NCI-H146 treated with DMSO at 0.1 percent for 48 hours (cell line): ENCODE measurements around the gene C1GALT1C1.
"Not testable (repeated sequence)": the region's sequence is repeated elsewhere in the genome, so short reads cannot be mapped to it uniquely, and the experiment has no call there.

ENCODE experiments used
- DNase-seq: peaks from one replicate; lab custom pipeline; 2025; ENCODE audit not compliant: unreplicated experiment; lab: John Stamatoyannopoulos, UW

C1GALT1C1 gene

GRCh38 chrX:120629667-120630537, at the start of gene C1GALT1C1:
Gene C1GALT1C1 (minus strand): TSS chrX:120630054. CDS start chrX:120627166, 2,888 bp downstream.
- peak; percentile 98 for DNase-seq

DNA sequence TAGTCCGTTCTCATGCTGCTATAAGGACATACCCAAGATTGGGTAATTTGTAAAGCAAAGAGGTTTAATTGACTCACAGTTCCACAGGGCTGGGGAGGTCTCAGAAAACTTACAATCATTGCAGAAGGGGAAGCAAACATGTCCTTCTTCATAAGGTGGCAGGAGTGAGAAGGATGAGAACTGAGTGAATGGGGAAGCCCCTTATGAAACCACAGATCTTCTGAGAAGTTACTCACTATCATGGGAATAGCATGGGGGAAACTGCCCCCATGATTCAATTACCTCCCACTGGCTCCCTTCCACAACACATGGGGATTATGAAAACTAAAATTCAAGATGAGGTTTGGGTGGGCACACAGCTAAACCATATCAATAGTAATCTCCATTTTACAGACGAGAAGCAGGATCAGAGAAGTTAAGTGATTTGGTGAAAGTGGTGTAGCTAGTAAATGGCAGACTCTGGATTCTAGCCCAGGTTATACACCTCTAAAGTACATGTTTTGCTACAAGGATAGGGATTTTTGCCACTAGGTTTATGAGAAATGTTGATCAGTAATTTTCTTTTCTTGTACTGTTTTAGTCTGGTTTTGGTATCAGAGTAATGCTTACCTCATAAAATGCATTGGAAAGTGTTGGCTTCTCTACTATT, 47.3 kb upstream of the C1GALT1C1 start:
- no peak for DNase-seq

DNA sequence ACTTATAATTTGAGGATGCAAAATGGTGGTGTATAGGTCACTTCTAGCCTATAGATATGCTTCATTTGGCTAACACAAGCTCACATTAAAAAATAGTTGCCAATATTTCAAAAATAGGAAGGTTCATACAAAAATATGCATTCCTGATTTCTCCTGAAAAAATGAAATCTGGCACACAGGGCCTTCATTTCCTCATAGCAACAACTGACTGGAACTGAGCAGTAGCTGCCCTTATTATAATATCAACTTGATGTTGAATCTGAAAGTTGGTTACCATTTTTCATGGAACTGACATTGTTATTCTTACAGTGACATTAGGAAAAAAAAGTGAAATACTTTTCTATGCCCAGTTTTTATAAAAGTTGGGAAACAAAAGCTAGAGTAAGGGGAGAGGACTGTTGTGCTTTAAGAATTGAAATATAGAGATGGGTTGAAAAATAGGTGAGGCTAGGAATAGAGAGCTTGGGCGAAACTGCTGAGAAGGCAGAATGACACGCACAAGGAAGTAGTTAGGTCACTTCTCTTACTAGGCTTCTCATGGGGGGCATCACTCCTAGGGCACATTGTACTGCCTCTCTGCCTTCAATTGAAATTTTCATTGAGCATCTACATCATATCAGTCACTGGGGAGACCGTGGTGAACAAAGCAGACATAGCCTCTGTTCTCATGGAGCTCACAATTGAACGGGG, 43.1 kb upstream of the C1GALT1C1 start:
- DNase-seq = no peak

DNA sequence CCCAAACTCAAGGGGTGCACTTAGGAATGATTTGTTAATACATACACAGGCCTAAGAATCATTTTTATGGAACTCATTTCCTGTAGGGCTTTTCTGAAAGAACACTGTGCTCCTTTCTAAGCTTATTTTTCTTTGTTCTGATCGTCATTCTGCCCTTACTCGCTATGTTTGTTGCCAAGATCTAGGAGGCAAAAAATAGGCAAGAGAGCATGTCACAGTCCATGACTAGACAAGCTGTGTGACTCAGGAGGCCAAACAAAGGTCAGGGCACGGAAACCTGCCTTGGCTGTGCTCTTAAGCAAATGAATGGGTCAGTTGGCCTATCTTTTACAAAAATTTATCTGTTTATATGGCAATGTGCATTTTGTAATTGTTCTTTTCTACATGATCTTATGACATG, 42.5 kb upstream of the C1GALT1C1 start:
- no peak for DNase-seq

DNA sequence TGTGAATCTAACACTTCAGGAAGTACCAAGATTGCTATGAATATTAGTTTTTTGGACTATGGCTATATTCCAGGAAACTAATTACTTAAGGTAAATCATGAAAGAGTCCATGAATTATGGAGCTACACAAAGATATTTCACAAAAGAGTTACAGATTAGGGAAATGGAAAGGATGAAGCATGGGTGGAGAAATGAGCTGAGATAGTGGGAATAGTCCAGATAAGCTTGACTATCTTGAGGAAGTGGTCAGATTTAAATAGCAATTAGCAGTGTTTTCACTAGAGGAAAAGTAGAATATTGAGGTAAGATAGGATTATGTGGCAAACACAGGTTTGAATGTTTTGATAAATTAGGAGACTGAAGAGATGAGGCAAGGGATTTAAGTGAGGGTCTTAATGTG, 42.1 kb upstream of the C1GALT1C1 start:
- DNase-seq = no peak

DNA sequence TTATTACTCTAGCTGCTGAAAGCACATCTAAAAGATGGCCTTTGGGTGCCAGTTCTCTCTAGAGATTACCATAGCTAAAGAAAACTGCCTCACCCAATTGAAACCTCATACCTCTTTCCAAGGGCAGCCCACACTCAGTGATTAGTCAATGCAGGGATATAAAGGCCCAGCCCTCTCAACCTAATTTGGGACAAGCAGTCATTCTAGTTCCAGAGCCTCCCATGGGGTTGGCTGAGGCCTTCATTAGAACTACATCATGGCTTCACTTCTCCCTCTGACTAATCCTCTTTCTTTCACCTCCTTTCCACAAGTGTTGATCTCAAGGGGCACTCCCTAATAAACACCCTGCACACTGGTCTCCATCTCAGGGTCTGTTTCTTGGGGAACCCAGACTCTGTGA, 38.5 kb upstream of the C1GALT1C1 start:
- no peak for DNase-seq

GRCh38 chrX:120664535-120664934, 34.7 kb upstream of the C1GALT1C1 start:
- not testable (repeated sequence) for DNase-seq

DNA sequence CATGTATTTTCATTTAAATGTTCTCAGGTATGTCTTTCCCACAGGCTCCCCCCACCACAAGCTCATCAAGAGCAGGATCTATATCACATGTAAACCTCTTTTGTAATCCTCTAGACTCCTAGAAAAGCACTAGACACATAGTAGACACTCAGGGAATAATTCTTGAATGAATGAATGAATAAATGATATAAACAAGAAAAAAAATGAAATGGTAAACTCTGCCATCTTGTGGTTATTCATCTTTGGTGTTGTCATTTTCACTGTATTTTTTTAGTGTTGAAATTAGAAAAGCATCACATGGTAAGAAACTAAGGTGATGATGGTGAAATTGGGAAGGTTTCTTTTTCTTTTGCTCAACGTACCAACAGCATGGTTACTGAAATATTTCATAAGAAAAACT, 34.2 kb upstream of the C1GALT1C1 start:
- no peak for DNase-seq

- no peak for DNase-seq
These were observed 32.8 kb upstream of the C1GALT1C1 start for GRCh38 chrX:120662662-120663061.

DNA sequence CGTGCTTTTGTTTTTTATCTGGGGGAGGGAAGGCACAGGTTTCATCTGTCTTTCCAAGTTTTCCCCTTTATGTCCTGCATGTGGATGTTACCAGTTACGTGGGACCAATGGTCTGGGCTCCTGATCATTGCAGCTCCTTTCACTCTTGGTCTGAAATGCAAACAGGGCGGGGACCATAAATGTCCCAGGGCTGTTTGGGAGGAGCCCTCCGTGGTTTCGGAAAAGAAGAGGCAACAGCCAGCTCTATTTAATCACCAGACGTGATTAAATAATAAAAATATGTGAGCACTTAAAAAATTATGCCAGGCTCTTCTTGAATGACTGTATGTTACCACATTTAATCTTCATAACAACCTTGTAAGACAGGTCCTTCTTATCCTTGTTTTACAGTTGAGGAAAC, 30.8 kb upstream of the C1GALT1C1 start:
- DNase-seq = no peak

GRCh38 chrX:120653000-120653399, 23.1 kb upstream of the C1GALT1C1 start:
- no peak for DNase-seq

DNA sequence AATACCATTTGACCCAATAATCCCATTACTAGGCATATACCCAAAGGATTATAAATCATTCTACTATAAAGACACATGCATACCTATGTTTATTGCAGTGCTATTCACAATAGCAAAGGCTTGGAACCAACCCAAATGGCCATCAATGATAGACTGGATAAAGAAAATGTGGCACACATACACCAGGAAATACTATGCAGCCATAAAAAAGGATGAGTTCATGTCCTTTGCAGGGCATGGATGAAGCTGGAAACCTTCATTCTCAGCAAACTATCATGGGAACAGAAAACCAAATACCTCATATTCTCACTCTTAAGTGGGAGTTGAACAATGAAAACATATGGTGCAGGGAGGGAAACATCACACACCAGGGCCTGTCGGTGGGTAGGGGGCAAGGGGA, 22.4 kb upstream of the C1GALT1C1 start:
- not testable (repeated sequence) for DNase-seq

DNA sequence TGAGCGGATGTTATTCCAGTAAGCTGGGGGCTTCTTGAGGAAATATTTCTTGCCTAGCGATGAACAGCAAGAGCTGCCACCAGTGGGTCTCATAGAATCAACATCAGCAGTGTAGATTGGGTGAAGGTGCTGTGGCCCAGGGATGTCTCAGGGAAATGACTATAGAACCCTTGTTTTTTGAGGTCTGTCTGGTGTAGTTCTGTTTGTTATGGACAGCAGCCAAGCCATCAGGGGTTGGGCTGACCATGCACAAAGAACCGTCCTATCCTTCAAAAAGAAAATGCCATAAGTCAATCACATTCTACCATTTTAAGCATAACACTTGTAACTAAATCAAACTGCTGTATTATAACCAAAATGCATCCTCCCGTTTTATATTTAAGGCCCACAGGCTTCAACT, 17.3 kb upstream of the C1GALT1C1 start:
- no peak for DNase-seq

DNA sequence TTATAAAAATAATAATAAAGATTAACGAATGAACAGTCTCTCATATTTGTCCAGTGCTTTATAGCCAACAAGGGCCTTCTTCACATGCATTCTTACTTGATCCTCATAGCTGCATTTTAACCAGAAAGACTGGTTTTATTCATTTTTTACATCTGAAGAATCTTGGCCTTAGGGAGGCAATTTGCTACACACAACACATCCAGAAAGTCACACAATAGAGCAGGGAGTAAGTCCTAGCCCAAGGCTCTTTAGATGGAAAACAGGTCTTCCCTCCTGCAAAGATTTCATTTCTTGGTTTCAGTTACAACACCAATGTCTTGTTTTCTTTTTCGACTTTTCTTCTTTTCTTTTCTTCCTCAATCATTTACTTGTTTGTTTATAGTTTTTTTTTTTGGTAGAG, 13.0 kb upstream of the C1GALT1C1 start:
- DNase-seq = no peak

DNA sequence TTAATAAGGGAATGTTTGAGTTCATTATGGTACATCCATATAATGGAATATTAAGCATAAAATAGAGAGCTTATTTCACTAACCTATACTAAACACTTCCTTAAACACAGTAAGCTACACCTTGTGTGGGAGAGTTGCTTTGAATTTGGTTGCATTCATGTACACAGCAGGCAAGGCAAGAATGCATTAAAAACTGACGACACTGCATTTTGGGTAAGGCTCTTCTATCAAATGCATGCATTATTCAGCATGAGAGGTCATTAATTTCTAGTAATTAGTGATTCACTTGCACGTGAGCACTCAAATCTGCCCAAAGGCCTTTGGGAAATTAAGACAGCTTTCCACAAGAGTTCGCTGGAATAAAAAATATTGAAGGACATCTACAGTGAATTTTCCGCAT, 8.8 kb upstream of the C1GALT1C1 start:
- DNase-seq = no peak

GRCh38 chrX:120625371-120625770, 4.5 kb downstream of the C1GALT1C1 start:
- DNase-seq = no peak

DNA sequence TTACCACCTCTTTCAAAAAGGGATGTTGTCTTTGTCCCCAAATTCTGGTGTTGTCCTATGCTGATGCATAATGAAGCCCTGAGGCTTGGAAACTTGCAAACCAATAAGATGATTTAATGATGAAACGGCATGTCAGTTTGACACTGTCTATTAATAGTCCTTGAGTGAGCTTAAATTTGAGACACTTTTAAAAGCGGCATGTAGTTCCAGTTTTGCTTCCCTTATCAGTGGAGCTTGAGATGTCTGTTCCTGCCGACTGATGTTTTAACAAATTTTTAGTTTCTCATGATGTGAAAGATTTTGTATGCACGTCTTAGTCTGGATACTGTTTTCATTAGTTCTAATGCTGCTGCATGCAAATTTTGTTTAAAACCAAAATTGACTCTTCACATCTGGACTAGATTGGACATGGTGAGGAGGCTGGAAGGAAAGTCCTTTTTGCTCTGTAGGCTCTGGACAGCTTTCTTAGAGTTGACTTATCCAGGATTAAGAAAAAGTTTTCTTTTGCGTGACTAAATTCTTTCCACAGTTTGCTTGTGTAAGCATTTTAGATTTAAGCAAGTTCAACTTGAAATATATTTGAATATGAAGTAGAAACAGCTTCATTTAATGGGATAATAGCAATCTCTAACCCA, 11.7 kb downstream of the C1GALT1C1 start:
- no peak for DNase-seq

DNA sequence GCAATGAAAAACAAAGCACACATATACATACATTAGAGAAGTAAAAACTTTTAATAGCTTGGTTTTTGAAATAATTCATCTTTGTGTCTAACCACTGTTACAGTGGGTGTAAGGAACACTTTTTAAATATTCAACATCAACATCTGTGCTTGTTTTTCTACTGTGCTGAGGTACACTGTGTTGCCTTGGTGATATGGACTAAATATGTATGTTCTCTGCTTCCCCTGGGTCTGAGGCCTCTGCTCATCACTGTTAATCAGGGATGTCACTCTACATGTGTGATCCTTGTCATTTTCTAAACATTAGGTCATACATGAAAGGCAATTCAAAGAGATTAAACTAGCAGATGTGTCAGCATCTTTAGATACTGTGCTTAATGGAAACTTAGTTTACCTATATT, 15.0 kb downstream of the C1GALT1C1 start:
- DNase-seq = no peak

DNA sequence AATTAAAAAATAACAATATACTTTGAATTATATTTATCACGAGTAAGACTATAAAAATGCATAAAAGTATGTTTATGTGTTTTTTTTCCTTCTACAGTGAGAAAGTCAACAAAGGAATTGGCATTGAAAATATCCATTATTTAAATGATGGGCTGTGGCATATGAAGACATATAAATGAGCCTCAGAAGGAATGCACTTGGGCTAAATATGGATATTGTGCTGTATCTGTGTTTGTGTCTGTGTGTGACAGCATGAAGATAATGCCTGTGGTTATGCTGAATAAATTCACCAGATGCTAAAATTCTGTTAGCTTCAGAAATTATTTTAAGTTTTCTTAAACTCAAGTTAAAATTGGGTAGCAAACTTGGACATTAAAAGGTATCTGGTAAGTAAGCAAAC, 17.8 kb downstream of the C1GALT1C1 start:
- DNase-seq = no peak

GRCh38 chrX:120604361-120604782, 25.5 kb downstream of the C1GALT1C1 start:
- DNase-seq = peak; percentile 37

- DNase-seq = peak; percentile 89
These were observed 26.0 kb downstream of the C1GALT1C1 start, which contains the start of gene MCTS1 for GRCh38 chrX:120603707-120604360. Gene MCTS1 (plus strand): TSS chrX:120604101. CDS start chrX:120604237, 136 bp downstream.
